BLaER1 treated with 17β-estradiol and CSF1 and Interleukin-3, amounts not matched to agents 10 nM and 100 nM (cell line): ENCODE data around the gene IGFN1.

ENCODE experiments used
- H3K27ac ChIP-seq, 11 experiments: shearing (Covaris generic); formaldehyde crosslinking; 2 replicates each; pipeline ENCODE4 v1.8.1; 2022
- H3K27me3 ChIP-seq, 11 experiments: shearing (Covaris generic); formaldehyde crosslinking; 2 replicates each; pipeline ENCODE4 v1.8.1; 2022
- H3K36me3 ChIP-seq, 11 experiments: shearing (Covaris generic); formaldehyde crosslinking; 2 replicates each; pipeline ENCODE4 v1.8.1; 2022
- H3K4me1 ChIP-seq, 10 experiments: shearing (Covaris generic); formaldehyde crosslinking; 2 replicates each; pipeline ENCODE4 v1.8.1; 2022
- H3K4me2 ChIP-seq, 11 experiments: shearing (Covaris generic); formaldehyde crosslinking; 2 replicates each; pipeline ENCODE4 v1.8.1; 2022
- H3K4me3 ChIP-seq, 10 experiments: shearing (Covaris generic); formaldehyde crosslinking; 2 replicates each; pipeline ENCODE4 v1.8.1; 2022
- H3K9ac ChIP-seq, 11 experiments: shearing (Covaris generic); formaldehyde crosslinking; 2 replicates each; pipeline ENCODE4 v1.8.1; 2022
- H3K9me3 ChIP-seq, 11 experiments: shearing (Covaris generic); formaldehyde crosslinking; replicated peaks in 1 of 11; 2 replicates each; pipeline ENCODE4 v1.8.1; 2022
- H4K20me1 ChIP-seq, 11 experiments: shearing (Covaris generic); formaldehyde crosslinking; 2 replicates each; pipeline ENCODE4 v1.8.1; 2022
- Cebpa-rat ChIP-seq, 11 experiments: shearing (Covaris generic); IDR thresholded peaks; 2 replicates each; pipeline ENCODE4 v1.8.1; 2022

The IGFN1 gene

DNA sequence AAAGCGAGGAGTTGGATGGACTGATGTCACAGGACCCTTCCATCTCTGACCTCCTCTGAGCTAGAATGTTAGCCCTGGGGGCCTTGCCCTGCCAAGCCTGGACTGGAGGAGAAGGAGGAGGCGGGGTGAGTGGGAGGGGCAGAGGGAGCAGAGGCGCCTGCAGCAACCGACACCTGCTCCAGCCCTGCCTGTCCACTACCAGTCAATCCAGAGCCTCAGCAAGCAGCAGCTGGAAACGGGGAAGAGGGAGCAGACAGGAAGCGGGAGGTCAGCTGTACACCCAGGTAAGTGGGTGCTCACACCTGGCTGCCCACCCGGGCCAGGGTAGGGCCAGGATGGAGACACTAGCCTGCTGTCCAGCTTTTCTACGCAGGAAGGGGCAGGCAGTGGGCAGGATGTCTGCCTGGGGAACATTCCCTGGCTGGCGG, at the start of gene IGFN1:
Gene IGFN1 (plus strand): TSS at position 201 of the 428 bp plus-strand sequence. CDS start 2,470 bp downstream, outside the sequence.
- no peaks in the 10 kb centered on the region for H3K9me3 ChIP-seq
- H3K9ac ChIP-seq = no peak within 1 kb of the TSS
- H3K36me3 ChIP-seq = no peaks in the 10 kb centered on the region
- H3K4me1 ChIP-seq = peaks cover 9 to 25% (median 15%) of the 10 kb centered on the region in 10 experiments
- peak within 1 kb of the TSS in 10 of 11 experiments; percentile 24 to 63 (median 40); a peak in 15 of 22 replicates for H3K4me2 ChIP-seq
- no peaks in the 10 kb centered on the region for H3K27me3 ChIP-seq
- no peak for TF ChIP-seq Cebpa-rat (IDR thresholded peaks at IDR 0.05)
- no peak within 1 kb of the TSS for H3K4me3 ChIP-seq
- no peaks in the 10 kb centered on the region for H4K20me1 ChIP-seq
- H3K27ac ChIP-seq = no peak within 1 kb of the TSS

DNA sequence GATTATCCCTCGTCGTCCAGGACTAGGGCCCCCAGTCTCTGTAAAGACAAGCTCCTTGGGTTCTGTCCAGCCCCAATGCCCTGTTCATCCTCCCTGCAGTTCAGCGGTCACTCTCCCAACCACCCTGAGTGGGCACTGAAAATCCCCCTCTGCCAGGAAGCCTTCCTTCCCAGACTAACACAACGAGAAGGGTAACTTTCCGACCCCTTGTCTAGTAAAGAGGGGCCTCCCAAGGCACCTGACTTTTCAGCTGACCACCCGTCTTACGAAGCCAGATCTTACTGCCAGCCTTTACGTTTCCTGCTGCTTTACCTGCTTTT, 49.7 kb upstream of the IGFN1 start:
- no peak for TF ChIP-seq Cebpa-rat (IDR thresholded peaks at IDR 0.05)
- peaks cover 39 to 51% (median 45%) of the 10 kb centered on the region in 11 experiments for H3K36me3 ChIP-seq
- peaks cover 0 to 95% (median 49%) of the 10 kb centered on the region in 11 experiments; a peak in 16 of 22 replicates for H4K20me1 ChIP-seq
- H3K27me3 ChIP-seq = no peaks in the 10 kb centered on the region
- no peaks in the 10 kb centered on the region for H3K9me3 ChIP-seq
- H3K27ac ChIP-seq = peak overlapping the region in 7 of 11 experiments; percentile 32 to 73 (median 66); a peak in 14 of 22 replicates
- no peak overlapping the region for H3K4me3 ChIP-seq
- H3K4me2 ChIP-seq = peak overlapping the region; percentile 67 to 96 (median 87)
- H3K4me1 ChIP-seq = peaks cover 54 to 82% (median 73%) of the 10 kb centered on the region in 10 experiments
- H3K9ac ChIP-seq = peak overlapping the region in 6 of 11 experiments; percentile 27 to 75 (median 61); a peak in 9 of 22 replicates

DNA sequence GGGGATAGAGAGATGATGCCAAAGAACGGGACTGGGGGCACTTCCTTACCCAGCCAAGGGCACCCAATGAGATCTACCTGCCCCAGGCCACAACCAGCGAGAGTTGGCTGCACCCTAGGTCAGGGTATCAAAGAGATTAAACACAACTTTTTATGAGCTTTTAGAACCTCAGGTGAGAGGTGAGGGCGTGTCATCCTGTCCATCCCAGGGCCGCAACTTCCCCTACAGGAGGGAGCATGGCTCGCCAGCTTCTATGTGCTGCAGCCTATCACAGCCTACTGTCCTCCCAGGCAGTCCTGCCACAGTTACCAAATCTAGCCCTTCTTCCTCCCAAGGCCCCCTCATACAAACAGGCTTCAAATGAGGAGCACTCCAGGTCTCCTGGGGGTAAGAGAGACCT, 49.2 kb upstream of the IGFN1 start:
- TF ChIP-seq Cebpa-rat (IDR thresholded peaks at IDR 0.05) = no peak
- H3K4me3 ChIP-seq = no peak overlapping the region
- peaks cover 44 to 55% (median 51%) of the 10 kb centered on the region in 11 experiments for H3K36me3 ChIP-seq
- H3K4me2 ChIP-seq = peak overlapping the region in 10 of 11 experiments; percentile 68 to 96 (median 88); a peak in 19 of 22 replicates
- H3K27me3 ChIP-seq = no peaks in the 10 kb centered on the region
- no peaks in the 10 kb centered on the region for H3K9me3 ChIP-seq
- H4K20me1 ChIP-seq = peaks cover 0 to 95% (median 45%) of the 10 kb centered on the region in 11 experiments; a peak in 15 of 22 replicates
- H3K27ac ChIP-seq = peak overlapping the region in 2 of 11 experiments; percentile 71 to 73; a peak in 1 of 22 replicates
- peak overlapping the region in 4 of 11 experiments; percentile 4 to 64 (median 33); a peak in 4 of 22 replicates for H3K9ac ChIP-seq
- H3K4me1 ChIP-seq = peaks cover 49 to 77% (median 68%) of the 10 kb centered on the region in 10 experiments

DNA sequence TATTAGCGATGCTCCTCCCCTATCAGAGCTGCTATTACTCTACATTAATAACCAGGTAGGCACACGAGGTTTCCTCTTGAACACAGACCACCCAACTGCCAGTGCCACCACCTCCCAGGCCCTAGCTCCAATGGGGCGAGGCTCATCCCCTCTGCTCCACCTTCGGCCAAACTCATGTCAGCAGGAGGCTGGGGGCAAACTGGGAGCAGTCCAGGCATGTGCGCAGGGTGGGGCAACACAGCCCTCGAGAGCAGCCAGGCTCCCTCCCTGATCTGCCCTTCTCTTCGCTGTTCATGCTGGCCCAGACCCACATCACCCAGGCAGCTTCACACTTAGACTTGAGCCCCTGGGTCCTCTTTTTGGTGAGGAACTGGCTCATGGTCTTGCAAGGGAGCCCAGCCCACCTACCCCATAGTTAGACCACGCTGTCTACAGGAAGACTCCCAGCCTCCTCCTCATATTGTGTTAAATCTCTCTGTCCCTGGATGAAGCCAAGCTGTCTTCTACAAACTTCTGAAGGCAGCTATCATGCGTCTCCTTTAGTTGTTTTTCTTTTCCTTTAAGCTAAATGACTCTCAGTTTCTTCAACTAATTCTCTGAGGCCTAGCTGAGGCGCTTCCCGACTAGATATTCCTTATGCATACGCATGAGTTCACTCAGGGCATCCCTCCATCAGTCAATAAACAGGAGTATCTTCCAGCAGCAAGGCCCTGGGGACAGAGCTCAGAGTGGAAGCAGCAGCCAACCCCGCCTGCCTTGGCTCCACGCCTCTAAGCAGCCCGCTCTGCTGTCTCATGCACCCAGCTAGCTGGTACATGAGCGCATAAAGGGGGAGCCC, 48.4 kb upstream of the IGFN1 start:
- Histone ChIP-seq H3K4me1 (peaks cover 41 to 69% (median 60%) of the 10 kb centered on the region in 10 experiments), H3K9me3 (no peaks in the 10 kb centered on the region), H4K20me1 (peaks cover 0 to 95% (median 45%) of the 10 kb centered on the region in 11 experiments; a peak in 12 of 22 replicates), H3K4me3 (no peak overlapping the region), H3K36me3 (peaks cover 52 to 62% (median 59%) of the 10 kb centered on the region in 11 experiments), H3K27ac (no peak overlapping the region), H3K27me3 (no peaks in the 10 kb centered on the region), H3K9ac (peak overlapping the region in 2 of 11 experiments; percentile 14 to 64; a peak in 1 of 22 replicates), H3K4me2 (peak overlapping the region in 8 of 11 experiments; percentile 83 to 96 (median 90); a peak in 15 of 22 replicates)
- TF ChIP-seq Cebpa-rat (IDR thresholded peaks at IDR 0.05) = no peak

DNA sequence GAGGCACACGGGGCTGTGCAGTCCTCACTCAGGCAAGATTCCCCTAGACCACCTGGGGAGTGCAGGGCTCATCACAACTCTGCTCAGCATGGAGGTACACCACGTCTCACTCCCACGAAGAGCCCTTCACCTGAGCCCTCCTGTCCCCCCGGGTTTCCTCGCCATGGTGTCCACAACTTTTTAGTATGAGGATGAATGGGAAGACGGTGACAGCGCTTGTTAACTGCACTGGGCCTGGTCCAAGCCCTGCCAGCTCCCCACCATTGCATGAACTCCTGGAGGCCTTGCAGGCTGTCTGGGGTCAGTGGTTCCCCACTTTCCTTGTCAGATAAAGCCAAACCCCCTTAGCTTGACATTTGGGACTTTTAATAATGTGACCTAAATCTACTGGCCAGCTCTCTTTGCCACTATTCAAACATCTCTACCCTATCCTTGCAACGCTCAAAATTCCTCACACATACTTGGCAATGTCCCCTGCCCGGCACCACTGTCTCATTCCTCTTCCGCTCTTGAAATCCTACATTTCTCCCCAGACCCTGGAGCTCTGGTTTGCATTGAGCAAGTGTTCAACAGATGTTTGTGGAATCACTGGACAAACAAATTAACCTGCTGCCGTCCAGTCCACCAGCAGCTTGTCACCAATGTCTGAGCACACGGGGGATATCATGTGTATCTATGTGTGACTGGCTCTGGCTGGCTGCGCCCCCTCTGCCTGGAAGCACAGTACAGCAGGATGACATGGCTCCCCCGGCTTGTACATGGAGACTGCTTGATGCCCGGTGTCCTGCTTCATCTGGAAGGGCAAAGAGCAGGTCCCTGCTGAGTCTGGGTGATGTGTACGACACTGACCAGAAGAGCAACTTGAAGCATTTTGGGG, 47.5 kb upstream of the IGFN1 start:
- H3K27ac ChIP-seq = no peak overlapping the region
- H3K4me2 ChIP-seq = peak overlapping the region in 5 of 11 experiments; percentile 13 to 96 (median 92); a peak in 4 of 22 replicates
- TF ChIP-seq Cebpa-rat (IDR thresholded peaks at IDR 0.05) = no peak
- peaks cover 33 to 60% (median 51%) of the 10 kb centered on the region in 10 experiments for H3K4me1 ChIP-seq
- no peak overlapping the region for H3K9ac ChIP-seq
- no peaks in the 10 kb centered on the region for H3K9me3 ChIP-seq
- no peaks in the 10 kb centered on the region for H3K27me3 ChIP-seq
- no peak overlapping the region for H3K4me3 ChIP-seq
- peaks cover 0 to 96% (median 46%) of the 10 kb centered on the region in 11 experiments; a peak in 13 of 22 replicates for H4K20me1 ChIP-seq
- peaks cover 61 to 71% (median 67%) of the 10 kb centered on the region in 11 experiments for H3K36me3 ChIP-seq

DNA sequence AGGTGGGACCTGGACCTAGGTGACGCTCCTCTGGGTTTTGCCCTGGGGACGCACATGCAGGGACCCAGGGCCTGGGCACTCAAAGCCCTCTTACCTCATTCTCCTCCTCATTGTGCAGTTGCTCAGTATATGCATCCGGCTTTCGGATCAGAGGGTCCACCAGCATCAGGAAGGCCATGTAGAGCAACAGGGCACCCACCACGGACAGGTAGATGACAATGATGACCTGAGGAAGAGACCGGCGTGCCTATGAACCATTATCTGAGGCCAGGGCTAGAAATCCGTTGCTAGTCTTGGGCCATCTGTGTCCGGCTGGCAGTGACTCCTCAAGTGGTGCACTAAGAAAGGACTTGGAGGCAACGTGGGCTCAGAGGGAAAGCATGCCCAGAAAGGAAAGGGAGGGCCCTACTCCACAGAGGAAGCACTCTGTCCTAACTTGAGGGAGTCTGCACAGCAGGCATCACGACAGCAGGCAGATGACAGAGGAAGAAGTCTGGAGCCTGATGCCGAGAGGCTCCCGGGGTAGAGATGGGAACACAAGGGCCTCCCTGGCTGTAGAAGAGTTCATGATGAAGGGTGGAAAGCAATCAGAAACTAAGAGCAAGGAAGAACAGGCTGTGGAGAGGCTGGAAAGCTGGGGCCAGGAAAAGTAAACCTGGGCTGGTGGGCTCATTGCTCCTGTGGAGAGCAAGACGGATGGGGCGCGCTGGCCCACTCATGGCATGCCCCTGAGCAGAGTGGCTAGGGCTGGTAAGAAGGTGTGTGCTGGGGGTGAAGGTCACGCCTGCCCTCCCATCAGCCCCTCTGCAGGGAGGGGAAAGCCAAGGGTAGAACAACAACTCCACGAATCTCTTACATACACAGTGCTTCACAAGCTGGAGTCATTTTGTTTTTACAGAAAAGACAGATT, 46.6 kb upstream of the IGFN1 start:
- Histone ChIP-seq H4K20me1 (peaks cover 0 to 96% (median 40%) of the 10 kb centered on the region in 11 experiments; a peak in 13 of 22 replicates), H3K36me3 (peaks cover 70 to 80% (median 76%) of the 10 kb centered on the region in 11 experiments), H3K27me3 (no peaks in the 10 kb centered on the region), H3K4me2 (no peak overlapping the region), H3K4me1 (peaks cover 24 to 51% (median 42%) of the 10 kb centered on the region in 10 experiments), H3K9ac (no peak overlapping the region), H3K4me3 (no peak overlapping the region), H3K27ac (no peak overlapping the region), H3K9me3 (no peaks in the 10 kb centered on the region)
- TF ChIP-seq Cebpa-rat (IDR thresholded peaks at IDR 0.05) = no peak

DNA sequence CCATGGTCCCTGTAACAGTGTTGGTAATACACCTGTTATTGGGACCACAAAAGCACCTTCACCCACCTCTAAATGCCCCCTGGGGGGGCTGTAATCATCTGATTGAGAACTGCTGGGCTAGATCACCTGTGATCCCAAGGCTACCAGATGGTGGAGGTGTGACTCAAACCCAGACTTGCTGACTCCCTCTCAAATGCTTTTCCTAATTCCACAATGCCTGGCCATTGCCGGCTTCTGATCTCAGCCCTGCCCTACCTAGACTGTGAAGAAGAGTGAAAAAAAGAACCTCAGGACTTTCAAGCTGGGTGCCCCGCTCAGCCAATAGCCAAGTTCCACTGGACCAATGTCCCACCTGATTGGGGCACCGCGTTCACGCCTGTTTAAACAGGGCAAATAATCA, 45.9 kb upstream of the IGFN1 start:
- Histone ChIP-seq H4K20me1 (peaks cover 0 to 91% (median 33%) of the 10 kb centered on the region in 11 experiments; a peak in 11 of 22 replicates), H3K9ac (no peak overlapping the region), H3K4me3 (no peak overlapping the region), H3K27me3 (no peaks in the 10 kb centered on the region), H3K4me1 (peaks cover 16 to 44% (median 35%) of the 10 kb centered on the region in 10 experiments), H3K27ac (no peak overlapping the region), H3K4me2 (no peak overlapping the region), H3K36me3 (peaks cover 72 to 86% (median 82%) of the 10 kb centered on the region in 11 experiments), H3K9me3 (no peaks in the 10 kb centered on the region)
- no peak for TF ChIP-seq Cebpa-rat (IDR thresholded peaks at IDR 0.05)

DNA sequence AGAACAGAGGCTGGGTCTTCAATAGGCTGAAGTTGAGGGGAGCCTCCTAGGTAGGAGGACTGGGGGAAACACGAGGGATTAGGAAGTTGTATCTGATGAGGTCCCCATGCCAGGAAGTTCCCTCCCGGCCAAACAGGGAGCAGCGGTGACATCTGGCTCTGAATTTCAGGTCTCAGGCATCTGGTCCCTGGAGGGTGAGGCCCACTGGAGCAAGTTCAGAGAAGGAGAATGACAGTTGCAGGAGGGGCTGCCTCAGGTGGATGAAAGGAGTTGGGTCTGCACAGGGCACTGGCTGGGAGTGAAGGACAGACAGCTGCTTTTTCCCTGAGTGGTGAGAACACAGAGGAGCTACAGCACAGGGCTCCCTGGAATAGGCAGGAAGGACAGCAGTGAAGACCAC, 45.5 kb upstream of the IGFN1 start:
- peaks cover 12 to 40% (median 31%) of the 10 kb centered on the region in 10 experiments for H3K4me1 ChIP-seq
- H3K9me3 ChIP-seq = no peaks in the 10 kb centered on the region
- no peak overlapping the region for H3K4me2 ChIP-seq
- no peak overlapping the region for H3K9ac ChIP-seq
- no peak for TF ChIP-seq Cebpa-rat (IDR thresholded peaks at IDR 0.05)
- no peaks in the 10 kb centered on the region for H3K27me3 ChIP-seq
- H3K4me3 ChIP-seq = no peak overlapping the region
- H3K27ac ChIP-seq = no peak overlapping the region
- peaks cover 0 to 87% (median 29%) of the 10 kb centered on the region in 11 experiments; a peak in 11 of 22 replicates for H4K20me1 ChIP-seq
- peaks cover 76 to 91% (median 87%) of the 10 kb centered on the region in 11 experiments for H3K36me3 ChIP-seq
